Measurements from ENCODE around the gene TRIM75.

- TF ChIP-seq CTCF (IDR thresholded peaks at IDR 0.05; ENCODE audit: low read depth, low read length) = no peak
- no peak for TF ChIP-seq EZH2phosphoT487 (IDR thresholded peaks at IDR 0.05; ENCODE audit: low read depth)
Observed at GRCh38 chr4:165079476-165079875, 25.8 kb downstream of the TRIM75 start.

All from OCI-LY3 (cell line).